Measurements from ENCODE around the gene CHD3. TPM values are rescaled to one million over a fixed set of nuclear protein-coding genes. Genes with fewer than 3 reads are reported as not detected.

The CHD3 gene
- total RNA-seq, 1 experiment from 2014 or later = 73.7 TPM

Small RNA genes lying within 50 kb of the gene (small RNA-seq; reads per million reads assigned to genes)
- gene SCARNA21 = 19.8 to 32.7 reads per million in 2 experiments

Other genes with a start within 250 kb of the CHD3 start
- not detected in 2 replicates for gene ATP1B2, start 237.9 kb upstream of the CHD3 start, total RNA-seq (2014; rRNA removed; shearing (Covaris generic))
- 44.4 and 46.2 TPM in 2 replicates for gene TP53, start 201.3 kb upstream of the CHD3 start, total RNA-seq (2014; rRNA removed; shearing (Covaris generic))
- 16.1 and 17.1 TPM in 2 replicates for gene WRAP53, start 200.3 kb upstream of the CHD3 start, total RNA-seq (2014; rRNA removed; shearing (Covaris generic))
- gene EFNB3, start 183.6 kb upstream of the CHD3 start, total RNA-seq (2014; rRNA removed; shearing (Covaris generic)) = 0.14 and 0.35 TPM in 2 replicates
- gene DNAH2, start 171.0 kb upstream of the CHD3 start, total RNA-seq (2014; rRNA removed; shearing (Covaris generic)) = not detected in 2 replicates
- 7.7 and 8.8 TPM in 2 replicates for gene KDM6B, start 54.6 kb upstream of the CHD3 start, total RNA-seq (2014; rRNA removed; shearing (Covaris generic))
- gene TMEM88, start 33.7 kb upstream of the CHD3 start, total RNA-seq (2014; rRNA removed; shearing (Covaris generic)) = 0.59 TPM in 1 of 2 replicates, not detected in the other
- 46.6 and 67.2 TPM in 2 replicates for gene NAA38, start 31.2 kb upstream of the CHD3 start, total RNA-seq (2014; rRNA removed; shearing (Covaris generic))
- 13.4 and 14.6 TPM in 2 replicates for gene CYB5D1, start 30.8 kb upstream of the CHD3 start, total RNA-seq (2014; rRNA removed; shearing (Covaris generic))
- gene RNF227, start 27.5 kb downstream of the CHD3 start, total RNA-seq (2014; rRNA removed; shearing (Covaris generic)) = 5.7 and 6.3 TPM in 2 replicates
- gene KCNAB3, start 41.1 kb downstream of the CHD3 start, total RNA-seq (2014; rRNA removed; shearing (Covaris generic)) = 0.32 and 1.9 TPM in 2 replicates
- 17.5 and 21.4 TPM in 2 replicates for gene TRAPPC1, start 43.2 kb downstream of the CHD3 start, total RNA-seq (2014; rRNA removed; shearing (Covaris generic))
- 21.0 and 23.9 TPM in 2 replicates for gene CNTROB, start 43.4 kb downstream of the CHD3 start, total RNA-seq (2014; rRNA removed; shearing (Covaris generic))
- 0.02 TPM in 1 of 2 replicates, not detected in the other for gene GUCY2D, start 113.8 kb downstream of the CHD3 start, total RNA-seq (2014; rRNA removed; shearing (Covaris generic))
- not detected in 2 replicates for gene ALOX15B, start 150.3 kb downstream of the CHD3 start, total RNA-seq (2014; rRNA removed; shearing (Covaris generic))
- 0.64 and 0.69 TPM in 2 replicates for gene ALOX12B, start 198.9 kb downstream of the CHD3 start, total RNA-seq (2014; rRNA removed; shearing (Covaris generic))
- 0.06 TPM in 1 of 2 replicates, not detected in the other for gene ALOXE3, start 229.7 kb downstream of the CHD3 start, total RNA-seq (2014; rRNA removed; shearing (Covaris generic))
- 9.0 and 9.4 TPM in 2 replicates for gene HES7, start 235.3 kb downstream of the CHD3 start, total RNA-seq (2014; rRNA removed; shearing (Covaris generic))

All from NCI-H460 (cell line).